Glomerular visceral epithelial cell (primary cell): ENCODE results near the gene MCU.
A peak's percentile ranks its signal among the peaks of the same experiment; 100 is the strongest.
"Not testable (repeated sequence)": the region's sequence is repeated elsewhere in the genome, so short reads cannot be mapped to it uniquely, and the experiment has no call there.

ENCODE experiments used
- DNase-seq: peaks from one replicate; pipeline ENCODE4 v3.0.0-alpha.2; 2016; ENCODE audit errors: extremely low spot score

Gene MCU

GRCh38 chr10:72731916-72732419, 40.0 kb downstream of the MCU start:
- DNase-seq = no peak

GRCh38 chr10:72732521-72732920, 40.6 kb downstream of the MCU start:
- DNase-seq = no peak

GRCh38 chr10:72733989-72734388, 42.0 kb downstream of the MCU start:
- no peak for DNase-seq

- DNase-seq = no peak
Observed at GRCh38 chr10:72735288-72735936, 43.5 kb downstream of the MCU start.

GRCh38 chr10:72736176-72736827, 44.4 kb downstream of the MCU start:
- no peak for DNase-seq

GRCh38 chr10:72736828-72737220, 44.9 kb downstream of the MCU start:
- no peak for DNase-seq

GRCh38 chr10:72737357-72737756, 45.4 kb downstream of the MCU start:
- DNase-seq = not testable (repeated sequence)

- DNase-seq = no peak
Observed at GRCh38 chr10:72738486-72738885, 46.5 kb downstream of the MCU start.

GRCh38 chr10:72740528-72740927, 48.6 kb downstream of the MCU start:
- peak; percentile 64 for DNase-seq

- no peak for DNase-seq
Observed at GRCh38 chr10:72742092-72742491, 50.1 kb downstream of the MCU start.

GRCh38 chr10:72742797-72743196, 50.9 kb downstream of the MCU start:
- DNase-seq = no peak

- DNase-seq = no peak
Observed at GRCh38 chr10:72744566-72744965, 52.6 kb downstream of the MCU start.

GRCh38 chr10:72746426-72747363, 54.8 kb downstream of the MCU start:
- DNase-seq = no peak

- no peak for DNase-seq
Observed at GRCh38 chr10:72747521-72747920, 55.6 kb downstream of the MCU start.

GRCh38 chr10:72753760-72754231, 61.9 kb downstream of the MCU start:
- DNase-seq = no peak

- DNase-seq = no peak
Observed at GRCh38 chr10:72754275-72755032, 62.5 kb downstream of the MCU start.

GRCh38 chr10:72756674-72757385, 64.9 kb downstream of the MCU start:
- DNase-seq = no peak

GRCh38 chr10:72757732-72758131, 65.8 kb downstream of the MCU start:
- DNase-seq = no peak

GRCh38 chr10:72758930-72759329, 67.0 kb downstream of the MCU start:
- DNase-seq = not testable (repeated sequence)

- no peak for DNase-seq
Observed at GRCh38 chr10:72759584-72759983, 67.6 kb downstream of the MCU start.

- DNase-seq = no peak
Observed at GRCh38 chr10:72761498-72761897, 69.6 kb downstream of the MCU start.
